ENCODE data around the gene CTSW.

Gene CTSW

GRCh38 chr11:65868076-65868667 lies 11.5 kb upstream of the CTSW start:
- peak; percentile 24 for DNase-seq

- DNase-seq: no peak
These were observed 10.7 kb upstream of the CTSW start for GRCh38 chr11:65868907-65869306.

GRCh38 chr11:65869643-65870306 lies 9.9 kb upstream of the CTSW start:
- DNase-seq: no peak

- DNase-seq: no peak
These were observed 9.4 kb upstream of the CTSW start for GRCh38 chr11:65870307-65870658.

GRCh38 chr11:65870706-65871681 lies 8.6 kb upstream of the CTSW start:
- peak; percentile 32 for DNase-seq

- no peak for DNase-seq
These were observed 7.7 kb upstream of the CTSW start for GRCh38 chr11:65871811-65872548.

GRCh38 chr11:65872586-65873317 lies 6.9 kb upstream of the CTSW start, which contains the start of gene EFEMP2:
TSS of gene EFEMP2 (minus strand) at chr11:65872800. CDS start at chr11:65872354, 446 bp downstream.
- peak; percentile 30 for DNase-seq

- DNase-seq: peak; percentile 96
These were observed 6.1 kb upstream of the CTSW start for GRCh38 chr11:65873318-65874156.

GRCh38 chr11:65880027-65880426 lies 390 bp downstream of the CTSW start:
- no peak for DNase-seq

- DNase-seq: no peak
These were observed 1.3 kb downstream of the CTSW start for GRCh38 chr11:65880844-65881421.

- DNase-seq: no peak
These were observed 2.8 kb downstream of the CTSW start for GRCh38 chr11:65882120-65883057.

- DNase-seq: no peak
These were observed 3.6 kb downstream of the CTSW start for GRCh38 chr11:65883058-65883761.

GRCh38 chr11:65883786-65884715 lies 4.4 kb downstream of the CTSW start:
- no peak for DNase-seq

- DNase-seq: peak; percentile 75
These were observed 5.1 kb downstream of the CTSW start for GRCh38 chr11:65884716-65885092.

GRCh38 chr11:65885231-65885630 lies 5.6 kb downstream of the CTSW start:
- no peak for DNase-seq

- no peak for DNase-seq
These were observed 6.3 kb downstream of the CTSW start for GRCh38 chr11:65885808-65886536.

Measured in NCI-H146 (cell line).